PC-3 (cell line): ENCODE measurements around the gene FOXI1.

Source experiments
- CTCF ChIP-seq: fragments of 300-600 bp; sonication (generic); conservative IDR thresholded peaks from 2 replicates; pipeline ENCODE4 v1.5.1; 2017; ENCODE audit warnings: antibody characterized with exemption, low read depth, mild to moderate bottlenecking, low read length
- EZH2 ChIP-seq: fragments of 300-600 bp; sonication (generic); IDR thresholded peaks from one replicate; pipeline ENCODE4 v1.6.1; 2017; ENCODE audit warnings: antibody characterized with exemption, mild to moderate bottlenecking, low read length; ENCODE audit not compliant: unreplicated experiment

- TF ChIP-seq EZH2 (no peak), CTCF (no peak)
These were observed 4.8 kb downstream of the FOXI1 start for GRCh38 chr5:170110403-170111087.
